Liver (tissue), 9 donors: Measurements from ENCODE around the gene C1orf21. TPM values are rescaled to one million over a fixed set of nuclear protein-coding genes. Genes with fewer than 3 reads are reported as not detected.

ENCODE experiments used
- DNase-seq: peaks from one replicate; pipeline ENCODE4 v3.0.0-alpha.2; 2017; ENCODE audit warnings: low spot score
- H3K27ac ChIP-seq, 2 donors: one replicate each; pipeline ENCODE4 v1.7.0; 2013; ENCODE audit warnings: inconsistent platforms in 2 of 2, low read length in 2 of 2, control low read depth in 1 of 2, low read depth in 1 of 2, mild to moderate bottlenecking in 1 of 2
- H3K27me3 ChIP-seq, 4 donors: one replicate each; pipeline versions ENCODE4 v1.6.1 to v1.7.0; 2013; ENCODE audit warnings: low read length in 3 of 4, inconsistent platforms in 1 of 4, mild to moderate bottlenecking in 1 of 4, moderate library complexity in 1 of 4; ENCODE audit not compliant: control insufficient read depth in 4 of 4, insufficient read depth in 4 of 4
- H3K36me3 ChIP-seq, 4 donors: one replicate each; pipeline versions ENCODE4 v1.6.1 to v1.7.0; 2013; ENCODE audit warnings: low read length in 3 of 4, mild to moderate bottlenecking in 3 of 4, low read depth in 1 of 4, moderate library complexity in 1 of 4; ENCODE audit not compliant: control insufficient read depth in 4 of 4, insufficient read depth in 3 of 4
- H3K4me1 ChIP-seq, 4 donors: one replicate each; pipeline versions ENCODE4 v1.6.1 to v1.7.0; 2013; ENCODE audit warnings: low read length in 3 of 4, mild to moderate bottlenecking in 3 of 4, moderate library complexity in 1 of 4; ENCODE audit not compliant: control insufficient read depth in 4 of 4, insufficient read depth in 4 of 4
- H3K4me3 ChIP-seq, 3 donors: one replicate each; pipeline versions ENCODE4 v1.6.1 to v1.7.0; 2013; ENCODE audit warnings: low read length in 3 of 3, control low read depth in 1 of 3, low read depth in 1 of 3, mild to moderate bottlenecking in 1 of 3
- H3K9ac ChIP-seq, 2 donors: one replicate each; pipeline ENCODE4 v1.7.0; 2013; ENCODE audit warnings: low read length in 2 of 2, mild to moderate bottlenecking in 2 of 2, moderate library complexity in 2 of 2, control low read depth in 1 of 2, low read depth in 1 of 2
- H3K9me3 ChIP-seq, 4 donors: one replicate each; pipeline versions ENCODE4 v1.6.1 to v1.7.0; 2013; ENCODE audit warnings: low read length in 3 of 4; ENCODE audit not compliant: control insufficient read depth in 4 of 4
- EGR1 ChIP-seq, 2 donors: IDR thresholded peaks; 2 replicates each; pipeline ENCODE4 v1.6.1; 2016 to 2018; ENCODE audit warnings: antibody characterized with exemption in 2 of 2, low read depth in 2 of 2
- FOXA2 ChIP-seq: IDR thresholded peaks from 2 replicates; pipeline ENCODE4 v1.6.1; 2016; ENCODE audit warnings: antibody characterized with exemption
- GABPA ChIP-seq, 2 donors: IDR thresholded peaks in 1 of 2; conservative IDR thresholded peaks in 1 of 2; 2 replicates each; pipeline ENCODE4 v1.6.1; 2016; ENCODE audit warnings: antibody characterized with exemption in 2 of 2, mild to moderate bottlenecking in 1 of 2, moderate library complexity in 1 of 2
- HNF4A ChIP-seq, 2 donors: conservative IDR thresholded peaks; 2 replicates each; pipeline ENCODE4 v1.6.1; 2016; ENCODE audit warnings: antibody characterized with exemption in 2 of 2, mild to moderate bottlenecking in 2 of 2
- HNF4G ChIP-seq: IDR thresholded peaks from 2 replicates; pipeline ENCODE4 v1.6.1; 2016; ENCODE audit warnings: antibody characterized with exemption
- JUND ChIP-seq, 2 donors: IDR thresholded peaks; 2 replicates each; pipeline ENCODE4 v1.6.1; 2016; ENCODE audit warnings: antibody characterized with exemption in 2 of 2
- NR2F2 ChIP-seq: IDR thresholded peaks from 2 replicates; pipeline ENCODE4 v1.6.1; 2016; ENCODE audit warnings: antibody characterized with exemption
- RAD21 ChIP-seq, 2 donors: IDR thresholded peaks; 2 replicates each; pipeline ENCODE4 v1.6.1; 2016; ENCODE audit warnings: antibody characterized with exemption in 2 of 2, mild to moderate bottlenecking in 2 of 2
- REST ChIP-seq: IDR thresholded peaks from 2 replicates; pipeline ENCODE4 v1.6.1; 2016; ENCODE audit warnings: antibody characterized with exemption, mild to moderate bottlenecking
- SP1 ChIP-seq: IDR thresholded peaks from 2 replicates; pipeline ENCODE4 v1.6.1; 2018; ENCODE audit warnings: antibody characterized with exemption, mild to moderate bottlenecking
- TAF1 ChIP-seq: conservative IDR thresholded peaks from 2 replicates; pipeline ENCODE4 v1.6.1; 2016; ENCODE audit warnings: antibody characterized with exemption, mild to moderate bottlenecking
- YY1 ChIP-seq: IDR thresholded peaks from 2 replicates; pipeline ENCODE4 v1.6.1; 2016; ENCODE audit warnings: antibody characterized with exemption, mild to moderate bottlenecking
- WGBS: extraction: QIAGEN DNeasy Blood & Tissue Kit; methylation state at CpG from one replicate; pipeline ENCODE4 v1.1.7; 2013; 5-methylcytosine and 5-hydroxymethylcytosine counted together
- polyA plus RNA-seq, 2 donors: library from polyadenylated mRNA; stranded (reverse) in 1 of 2; unstranded in 1 of 2; fragments of 200-250 nt in 1 of 2; fragments of >200 nt in 1 of 2; fragmentation: Nextera tagmentation in 1 of 2; extraction: Ambion mirVana in 1 of 2; gene quantifications; one replicate each; pipeline versions ENCODE4 v1.2.1 to v1.2.3, GENCODE V29; 2013 to 2015
- total RNA-seq, 2 donors: library from RNA; depleted of rRNA; stranded (reverse); fragments of >200 nt; gene quantifications; one replicate each; pipeline ENCODE4 v1.2.3, GENCODE V29; 2014
- TF ChIP-seq, protein P1 (sequence below): IDR thresholded peaks from 2 replicates; pipeline ENCODE4 v1.6.1; 2016; ENCODE audit warnings: antibody characterized with exemption
- donor health status: healthy.
- donor health status: healthy.
- donor health status: healthy.
- donor health status: healthy.
- donor health status: healthy.

Gene C1orf21
- total and polyA plus RNA-seq, 4 donors = 2.3 to 21.3 (median 13.4) TPM

DNA sequence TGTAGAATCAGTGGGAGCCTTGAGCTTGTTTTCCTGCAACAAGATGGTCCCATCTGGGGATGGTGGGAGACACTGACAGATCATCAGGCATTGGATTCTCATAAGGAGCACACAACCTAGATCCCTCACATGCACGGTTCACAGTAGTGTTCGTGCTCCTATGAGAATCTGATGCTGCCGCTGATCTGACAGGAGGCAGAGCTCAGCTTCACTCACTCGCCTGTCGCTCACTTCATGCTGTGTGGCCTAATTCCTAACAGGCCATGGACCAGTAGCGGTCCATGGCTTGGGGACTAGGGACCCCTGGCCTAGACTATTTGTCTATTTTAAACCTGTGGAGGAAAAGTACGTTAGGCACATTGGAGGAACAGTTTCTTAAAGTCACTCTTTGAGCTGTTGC lies 227.8 kb downstream of the C1orf21 start:
- Histone ChIP-seq H3K27me3 (no peaks in the 10 kb centered on the region), H3K9ac (no peak overlapping the region), H3K9me3 (no peaks in the 10 kb centered on the region), H3K4me1 (no peaks in the 10 kb centered on the region), H3K4me3 (no peak overlapping the region), H3K27ac (no peak overlapping the region), H3K36me3 (peaks cover 0 to 2% (median 0%) of the 10 kb centered on the region in 4 donors)
- TF ChIP-seq, protein P1, sequence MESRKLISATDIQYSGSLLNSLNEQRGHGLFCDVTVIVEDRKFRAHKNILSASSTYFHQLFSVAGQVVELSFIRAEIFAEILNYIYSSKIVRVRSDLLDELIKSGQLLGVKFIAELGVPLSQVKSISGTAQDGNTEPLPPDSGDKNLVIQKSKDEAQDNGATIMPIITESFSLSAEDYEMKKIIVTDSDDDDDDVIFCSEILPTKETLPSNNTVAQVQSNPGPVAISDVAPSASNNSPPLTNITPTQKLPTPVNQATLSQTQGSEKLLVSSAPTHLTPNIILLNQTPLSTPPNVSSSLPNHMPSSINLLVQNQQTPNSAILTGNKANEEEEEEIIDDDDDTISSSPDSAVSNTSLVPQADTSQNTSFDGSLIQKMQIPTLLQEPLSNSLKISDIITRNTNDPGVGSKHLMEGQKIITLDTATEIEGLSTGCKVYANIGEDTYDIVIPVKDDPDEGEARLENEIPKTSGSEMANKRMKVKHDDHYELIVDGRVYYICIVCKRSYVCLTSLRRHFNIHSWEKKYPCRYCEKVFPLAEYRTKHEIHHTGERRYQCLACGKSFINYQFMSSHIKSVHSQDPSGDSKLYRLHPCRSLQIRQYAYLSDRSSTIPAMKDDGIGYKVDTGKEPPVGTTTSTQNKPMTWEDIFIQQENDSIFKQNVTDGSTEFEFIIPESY = no peak
- no peak for DNase-seq
- 97% methylated on average over 7 of the region's 7 CpGs for WGBS

- no peak for DNase-seq
- H3K9me3 ChIP-seq = no peaks in the 10 kb centered on the region
- H3K4me1 ChIP-seq = no peaks in the 10 kb centered on the region
- no peak overlapping the region for H3K4me3 ChIP-seq
- H3K27ac ChIP-seq = no peak overlapping the region
- no peaks in the 10 kb centered on the region for H3K27me3 ChIP-seq
- TF ChIP-seq NR2F2 = no peak
- TF ChIP-seq RAD21 (IDR thresholded peaks at IDR 0.05) = no peak
- TF ChIP-seq JUND (IDR thresholded peaks at IDR 0.05) = no peak
- no peak for TF ChIP-seq YY1
- no peak for TF ChIP-seq TAF1
- TF ChIP-seq SP1 = no peak
- TF ChIP-seq GABPA (IDR thresholded peaks at IDR 0.05 in 1 of 2, conservative IDR thresholded peaks at IDR 0.05 in 1 of 2) = no peak
- TF ChIP-seq HNF4A (conservative IDR thresholded peaks at IDR 0.05) = no peak
- H3K9ac ChIP-seq = no peak overlapping the region
- 80% methylated on average over 5 of the region's 5 CpGs for WGBS
- peaks cover 0 to 2% (median 0%) of the 10 kb centered on the region in 4 donors for H3K36me3 ChIP-seq
Measured at GRCh38 chr1:184615301-184615700, 228.5 kb downstream of the C1orf21 start.

- Histone ChIP-seq H3K36me3 (peaks cover 0 to 3% (median 0%) of the 10 kb centered on the region in 4 donors), H3K9ac (no peak overlapping the region), H3K4me3 (no peak overlapping the region), H3K27me3 (no peaks in the 10 kb centered on the region), H3K9me3 (no peaks in the 10 kb centered on the region), H3K4me1 (no peaks in the 10 kb centered on the region), H3K27ac (no peak overlapping the region)
- 92% methylated on average over 6 of the region's 6 CpGs for WGBS
- no peak for DNase-seq
- TF ChIP-seq REST = no peak
- TF ChIP-seq JUND (IDR thresholded peaks at IDR 0.05) = no peak
- TF ChIP-seq NR2F2 = no peak
- no peak for TF ChIP-seq EGR1 (IDR thresholded peaks at IDR 0.05; ENCODE audit: low read depth in 2 of 2)
- no peak for TF ChIP-seq FOXA2
- no peak for TF ChIP-seq GABPA (IDR thresholded peaks at IDR 0.05 in 1 of 2, conservative IDR thresholded peaks at IDR 0.05 in 1 of 2)
- TF ChIP-seq HNF4G = no peak
- no peak for TF ChIP-seq HNF4A (conservative IDR thresholded peaks at IDR 0.05)
Measured at GRCh38 chr1:184616504-184616903, 229.7 kb downstream of the C1orf21 start.
